HepG2 (cell line): Measurements from ENCODE around the gene MAN2A1.

Source experiments
- ATM ChIP-seq: fragments of 450-650 bp; IDR thresholded peaks from 2 replicates; pipeline ENCODE4 v1.7.1; 2017; ENCODE audit warnings: mild to moderate bottlenecking, borderline replicate concordance
- BHLHE40 ChIP-seq: IDR thresholded peaks from 2 replicates; pipeline ENCODE4 v1.6.1; 2011; ENCODE audit warnings: low read length, improper control_type of control experiment
- KDM5A ChIP-seq: fragments of 200-600 bp; sonication (generic); IDR thresholded peaks from 2 replicates; pipeline ENCODE4 v1.7.0; 2018; ENCODE audit warnings: antibody characterized with exemption, mild to moderate bottlenecking, low read length, borderline replicate concordance
- MXI1 ChIP-seq: IDR thresholded peaks from 3 replicates; pipeline ENCODE4 v1.6.1; 2012; ENCODE audit warnings: low read depth, low read length, inconsistent platforms, borderline replicate concordance
- ONECUT2 ChIP-seq: sonication (generic); formaldehyde crosslinking; IDR thresholded peaks from 2 replicates; pipeline ENCODE4 v1.4.0; 2020; ENCODE audit warnings: missing genetic modification reagents
- SMAD3 ChIP-seq: sonication (generic); formaldehyde crosslinking; IDR thresholded peaks from 2 replicates; pipeline ENCODE4 v1.4.0; 2020; ENCODE audit warnings: missing genetic modification reagents
- TBL1XR1 ChIP-seq: fragments of 150-350 bp; IDR thresholded peaks from 2 replicates; pipeline ENCODE4 v1.6.1; 2014; ENCODE audit warnings: borderline replicate concordance, low read length; ENCODE audit not compliant: partially characterized antibody
- YY1 ChIP-seq: IDR thresholded peaks from 2 replicates; pipeline ENCODE4 v1.6.1; 2011; ENCODE audit warnings: low read length, low read depth, moderate library complexity, mild to moderate bottlenecking; ENCODE audit not compliant: insufficient read depth, insufficient replicate concordance
- ZBTB4 ChIP-seq: sonication (generic); formaldehyde crosslinking; IDR thresholded peaks from 2 replicates; pipeline ENCODE4 v1.4.0; 2020; ENCODE audit warnings: missing genetic modification reagents, mild to moderate bottlenecking, borderline replicate concordance
- ZNF20 ChIP-seq: sonication (generic); formaldehyde crosslinking; IDR thresholded peaks from 2 replicates; pipeline ENCODE4 v1.4.0; 2020; ENCODE audit warnings: mild to moderate bottlenecking, moderate library complexity, missing genetic modification reagents
- ZSCAN31 ChIP-seq: sonication (generic); formaldehyde crosslinking; IDR thresholded peaks from 2 replicates; pipeline ENCODE4 v1.5.0; 2020; ENCODE audit warnings: low read depth, mild to moderate bottlenecking, missing genetic modification reagents
- TF ChIP-seq, protein P1 (sequence below): sonication (generic); formaldehyde crosslinking; IDR thresholded peaks from 2 replicates; pipeline ENCODE4 v1.5.0; 2020; ENCODE audit warnings: mild to moderate bottlenecking, missing genetic modification reagents, moderate library complexity
- TF ChIP-seq, protein P2 (sequence below): IDR thresholded peaks from 2 replicates; pipeline ENCODE4 v1.6.1; 2012; ENCODE audit warnings: low read depth, low read length, improper control_type of control experiment

DNA sequence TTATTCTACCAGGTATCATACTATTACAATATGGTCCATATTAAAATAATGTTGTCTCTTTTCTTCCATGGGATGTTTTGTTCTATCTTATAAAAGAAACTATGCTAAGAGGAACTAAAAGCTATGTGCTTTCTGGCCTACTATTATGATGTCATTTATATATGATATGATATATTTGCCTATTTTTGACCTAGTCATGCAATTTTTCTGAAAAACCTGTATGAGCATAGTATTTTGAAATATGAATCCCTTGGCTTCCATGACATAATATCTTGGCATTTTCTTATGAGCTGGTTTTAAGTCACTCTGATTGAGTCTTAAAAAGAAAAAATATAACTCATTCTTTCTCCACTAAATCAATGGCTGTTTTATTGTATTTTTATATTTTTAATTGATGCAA, 60.7 kb downstream of the MAN2A1 start:
- TF ChIP-seq MXI1 = no peak
- no peak for TF ChIP-seq ZSCAN31 (CRISPR knock-in tag)
- no peak for TF ChIP-seq ZBTB4 (CRISPR knock-in tag)
- no peak for TF ChIP-seq SMAD3 (CRISPR knock-in tag)
- TF ChIP-seq ONECUT2 (CRISPR knock-in tag) = no peak
- TF ChIP-seq ZNF20 (CRISPR knock-in tag) = no peak
- TF ChIP-seq KDM5A = no peak
- TF ChIP-seq, protein P1, sequence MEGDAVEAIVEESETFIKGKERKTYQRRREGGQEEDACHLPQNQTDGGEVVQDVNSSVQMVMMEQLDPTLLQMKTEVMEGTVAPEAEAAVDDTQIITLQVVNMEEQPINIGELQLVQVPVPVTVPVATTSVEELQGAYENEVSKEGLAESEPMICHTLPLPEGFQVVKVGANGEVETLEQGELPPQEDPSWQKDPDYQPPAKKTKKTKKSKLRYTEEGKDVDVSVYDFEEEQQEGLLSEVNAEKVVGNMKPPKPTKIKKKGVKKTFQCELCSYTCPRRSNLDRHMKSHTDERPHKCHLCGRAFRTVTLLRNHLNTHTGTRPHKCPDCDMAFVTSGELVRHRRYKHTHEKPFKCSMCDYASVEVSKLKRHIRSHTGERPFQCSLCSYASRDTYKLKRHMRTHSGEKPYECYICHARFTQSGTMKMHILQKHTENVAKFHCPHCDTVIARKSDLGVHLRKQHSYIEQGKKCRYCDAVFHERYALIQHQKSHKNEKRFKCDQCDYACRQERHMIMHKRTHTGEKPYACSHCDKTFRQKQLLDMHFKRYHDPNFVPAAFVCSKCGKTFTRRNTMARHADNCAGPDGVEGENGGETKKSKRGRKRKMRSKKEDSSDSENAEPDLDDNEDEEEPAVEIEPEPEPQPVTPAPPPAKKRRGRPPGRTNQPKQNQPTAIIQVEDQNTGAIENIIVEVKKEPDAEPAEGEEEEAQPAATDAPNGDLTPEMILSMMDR (CRISPR knock-in tag) = no peak
- no peak for TF ChIP-seq YY1
- TF ChIP-seq, protein P2, sequence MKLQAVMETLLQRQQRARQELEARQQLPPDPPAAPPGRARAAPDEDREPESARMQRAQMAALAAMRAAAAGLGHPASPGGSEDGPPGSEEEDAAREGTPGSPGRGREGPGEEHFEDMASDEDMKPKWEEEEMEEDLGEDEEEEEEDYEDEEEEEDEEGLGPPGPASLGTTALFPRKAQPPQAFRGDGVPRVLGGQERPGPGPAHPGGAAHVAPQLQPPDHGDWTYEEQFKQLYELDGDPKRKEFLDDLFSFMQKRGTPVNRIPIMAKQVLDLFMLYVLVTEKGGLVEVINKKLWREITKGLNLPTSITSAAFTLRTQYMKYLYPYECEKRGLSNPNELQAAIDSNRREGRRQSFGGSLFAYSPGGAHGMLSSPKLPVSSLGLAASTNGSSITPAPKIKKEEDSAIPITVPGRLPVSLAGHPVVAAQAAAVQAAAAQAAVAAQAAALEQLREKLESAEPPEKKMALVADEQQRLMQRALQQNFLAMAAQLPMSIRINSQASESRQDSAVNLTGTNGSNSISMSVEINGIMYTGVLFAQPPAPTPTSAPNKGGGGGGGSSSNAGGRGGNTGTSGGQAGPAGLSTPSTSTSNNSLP = no peak
- TF ChIP-seq BHLHE40 = no peak
- TF ChIP-seq ATM = no peak
- TF ChIP-seq TBL1XR1 = no peak
